ENCODE data around the gene WDR88.
"Not testable (repeated sequence)": the region's sequence is repeated elsewhere in the genome, so short reads cannot be mapped to it uniquely, and the experiment has no call there.

The WDR88 gene

GRCh38 chr19:33171916-33172359 is 40.0 kb downstream of the WDR88 start:
- DNase-seq (ENCODE audit: low read depth), result no peak

DNA sequence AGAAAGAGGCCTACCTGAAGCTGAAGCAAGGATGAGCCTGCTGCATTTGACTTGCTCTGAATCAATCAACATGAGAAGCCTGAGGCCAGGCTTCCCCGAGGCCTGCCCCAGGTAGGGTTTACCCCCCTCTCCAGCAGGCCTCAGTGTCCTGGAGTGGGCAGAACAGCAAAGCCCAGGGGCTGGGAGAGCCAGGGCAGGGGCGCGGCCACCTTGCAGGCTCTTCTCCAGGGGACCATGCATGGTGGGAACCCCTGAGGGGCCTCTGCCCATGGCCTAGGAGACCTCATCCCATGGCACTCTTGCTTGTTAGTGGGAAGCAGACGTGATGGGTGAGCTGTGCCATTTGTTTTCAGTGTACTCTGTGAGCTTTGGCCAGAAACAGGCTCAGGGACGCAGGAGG is 42.3 kb downstream of the WDR88 start:
- DNase-seq (ENCODE audit: low read depth), result no peak

- no peak for DNase-seq (ENCODE audit: low read depth)
Measured at GRCh38 chr19:33175156-33175782, 43.4 kb downstream of the WDR88 start.

- DNase-seq (ENCODE audit: low read depth), result no peak
Measured at GRCh38 chr19:33175886-33176669, 44.2 kb downstream of the WDR88 start.

- DNase-seq (ENCODE audit: low read depth), result peak; percentile 100
Measured at GRCh38 chr19:33176670-33177416, 44.9 kb downstream of the WDR88 start.

- no peak for DNase-seq (ENCODE audit: low read depth)
Measured at GRCh38 chr19:33177417-33177979, 45.6 kb downstream of the WDR88 start.

DNA sequence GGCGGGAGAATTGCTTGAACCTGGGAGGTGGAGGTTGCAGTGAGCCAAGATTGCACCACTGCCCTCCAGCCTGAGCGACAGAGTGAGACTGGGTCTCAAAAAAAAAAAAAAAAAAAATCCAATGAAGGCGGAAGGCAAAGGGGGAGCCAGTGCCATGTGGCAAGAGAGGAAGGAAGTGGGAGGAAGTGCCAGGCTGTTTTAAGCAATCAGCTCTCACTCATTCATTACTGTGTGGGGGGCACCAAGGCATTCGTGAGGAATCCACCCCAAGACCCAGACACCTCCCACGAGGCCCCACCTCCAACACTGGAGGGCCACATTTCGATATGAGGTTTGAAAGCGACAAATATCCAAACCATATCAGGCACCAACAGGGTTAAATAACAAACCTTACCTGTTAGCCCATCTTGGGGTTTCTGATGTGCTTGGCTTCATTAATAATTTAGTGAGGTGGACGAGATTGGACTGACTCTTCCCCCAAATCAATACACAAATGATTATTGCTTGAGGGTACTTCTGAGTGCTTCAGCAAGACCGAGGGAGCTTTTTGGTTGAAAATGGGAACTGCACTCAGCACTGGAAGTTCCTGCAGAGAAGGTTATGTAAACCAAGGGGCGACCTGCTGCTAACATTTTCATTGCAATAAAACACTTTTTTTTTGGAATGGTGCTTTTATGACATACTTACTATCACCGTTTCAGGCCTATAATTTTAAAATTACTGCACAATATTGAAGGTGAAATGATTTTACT is 54.7 kb downstream of the WDR88 start:
- DNase-seq (ENCODE audit: low read depth), result no peak

DNA sequence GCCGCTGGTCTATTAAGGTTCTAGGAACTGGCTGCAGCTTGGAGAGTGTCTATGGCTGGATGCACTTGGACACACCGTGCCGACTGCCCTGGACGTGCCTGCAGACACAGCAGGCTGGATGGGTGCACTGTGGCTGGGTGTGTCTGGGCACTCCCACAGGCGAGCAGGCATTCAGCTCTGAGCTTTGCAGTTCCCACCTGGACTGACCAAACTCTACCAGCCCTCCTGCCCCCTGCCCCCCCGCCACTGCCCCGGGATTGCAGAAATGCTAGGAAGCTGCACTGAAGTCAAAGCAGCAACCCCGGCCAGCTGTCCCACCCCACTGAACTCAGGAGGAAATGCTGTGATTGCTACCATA is 55.2 kb downstream of the WDR88 start:
- no peak for DNase-seq (ENCODE audit: low read depth)

DNA sequence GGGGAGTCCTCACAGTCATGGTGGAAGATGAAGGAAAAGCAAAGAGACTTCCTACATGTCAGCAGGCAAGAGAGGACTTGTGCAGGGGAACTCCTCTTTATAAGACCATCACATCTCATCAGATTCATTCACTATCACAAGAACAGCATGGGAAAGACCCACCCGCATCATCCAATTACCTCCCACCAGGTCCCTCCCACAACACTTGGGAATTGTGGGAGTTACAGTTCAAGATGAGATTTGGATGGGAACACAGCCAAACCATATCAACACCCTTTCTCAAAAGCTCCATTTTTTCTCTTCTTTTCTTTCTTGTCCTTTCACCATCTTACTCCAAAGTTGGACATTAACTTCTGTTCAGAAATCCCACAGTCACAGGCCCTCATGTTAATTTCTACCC is 57.5 kb downstream of the WDR88 start:
- no peak for DNase-seq (ENCODE audit: low read depth)

GRCh38 chr19:33191092-33191491 is 59.2 kb downstream of the WDR88 start:
- DNase-seq (ENCODE audit: low read depth), result not testable (repeated sequence)

DNA sequence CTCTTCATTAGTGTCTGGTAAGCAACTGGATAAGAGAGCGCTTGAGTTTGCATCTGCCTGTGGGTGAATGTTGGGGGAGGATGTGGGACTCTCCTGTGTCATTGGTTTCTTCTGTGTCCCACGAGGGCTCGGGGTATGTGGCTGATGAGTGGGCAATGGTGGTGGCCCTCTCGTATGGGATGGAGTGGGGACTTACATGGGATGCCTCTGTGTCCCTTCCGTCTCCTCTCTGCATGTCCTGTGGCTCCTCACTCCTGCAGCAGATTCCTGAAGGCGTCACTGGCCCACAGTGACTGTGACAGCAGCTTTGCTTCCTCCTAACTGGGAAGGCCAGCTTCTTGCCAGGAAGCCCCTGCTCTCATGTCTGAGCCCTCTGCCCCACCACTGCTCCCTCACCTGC is 59.6 kb downstream of the WDR88 start:
- DNase-seq (ENCODE audit: low read depth), result no peak

- DNase-seq (ENCODE audit: low read depth), result no peak
Measured at GRCh38 chr19:33192010-33192409, 60.1 kb downstream of the WDR88 start.

DNA sequence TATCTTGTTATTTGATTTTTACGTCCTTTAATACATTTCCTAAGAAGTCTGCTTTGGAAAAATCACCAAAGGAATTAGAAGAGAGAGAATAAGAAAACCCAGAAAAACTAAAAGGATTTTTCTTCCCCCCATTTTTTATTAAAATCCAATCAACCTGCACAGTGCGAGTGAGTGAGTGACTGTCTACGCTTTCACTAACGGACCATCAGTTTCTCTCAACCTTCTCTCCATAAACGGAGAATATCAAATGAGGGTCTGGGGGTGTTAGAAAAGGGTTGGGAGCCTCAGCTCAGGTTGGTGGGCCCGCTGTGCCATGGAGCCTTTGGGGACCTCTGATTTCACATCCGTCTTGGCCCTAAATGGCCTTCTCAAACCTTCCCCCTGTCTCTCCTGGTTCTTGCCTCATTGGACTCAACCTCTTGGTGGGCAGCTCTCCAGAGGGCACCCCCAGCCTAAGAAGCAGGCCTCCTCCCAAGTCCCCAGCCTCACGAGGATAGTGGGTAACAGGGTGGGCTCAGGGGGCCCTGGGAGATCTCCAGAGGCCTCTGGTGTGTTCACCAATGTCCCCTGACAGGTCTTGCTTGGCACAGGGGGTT is 61.5 kb downstream of the WDR88 start:
- DNase-seq (ENCODE audit: low read depth), result no peak

DNA sequence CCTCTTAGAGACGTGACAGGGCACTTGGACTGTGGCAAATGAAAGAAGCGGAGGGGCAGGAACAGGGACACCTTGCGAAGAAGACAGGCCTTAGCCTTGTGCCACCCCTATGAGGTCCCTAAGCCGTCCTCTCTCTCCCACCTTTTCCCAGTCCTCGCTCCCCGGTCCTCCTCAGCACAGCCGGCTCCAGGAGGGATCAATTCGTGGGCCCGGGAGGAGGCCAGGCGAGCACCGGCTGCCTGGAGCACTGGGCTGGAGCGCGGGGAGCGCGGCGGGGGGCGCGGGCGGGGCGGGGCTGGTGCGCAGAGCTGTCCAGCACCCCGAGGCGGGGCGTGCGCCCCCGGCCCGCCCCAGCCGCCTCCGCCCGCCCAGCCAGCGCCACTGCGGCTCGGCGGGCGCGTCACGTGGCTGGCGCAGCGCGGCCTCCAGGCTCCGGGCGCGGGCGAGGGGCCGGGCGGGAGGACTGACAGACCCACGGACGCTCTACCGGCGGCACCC is 62.0 kb downstream of the WDR88 start, which contains the start of gene LRP3:
Gene LRP3 (plus strand): TSS at position 466 of the 498 bp plus-strand sequence. CDS start 456 bp downstream, outside the sequence.
- DNase-seq (ENCODE audit: low read depth), result no peak

DNA sequence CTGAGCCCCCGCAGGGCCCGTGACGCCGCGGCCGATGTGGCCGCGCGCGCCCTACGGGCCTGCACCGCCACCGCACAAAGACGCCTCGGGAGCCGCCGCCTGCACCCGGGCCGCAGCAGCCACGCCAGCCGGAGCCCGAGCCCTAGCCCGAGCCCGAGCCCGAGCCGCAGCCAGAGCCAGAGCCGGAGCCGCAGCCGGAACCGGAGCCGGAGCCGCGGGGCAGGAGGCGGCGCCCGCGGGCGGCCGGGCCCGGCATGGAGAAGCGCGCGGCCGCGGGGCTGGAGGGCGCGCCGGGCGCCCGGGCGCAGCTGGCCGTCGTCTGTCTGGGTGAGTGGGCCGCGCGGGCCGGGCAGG is 62.6 kb downstream of the WDR88 start:
- DNase-seq (ENCODE audit: low read depth), result no peak

DNA sequence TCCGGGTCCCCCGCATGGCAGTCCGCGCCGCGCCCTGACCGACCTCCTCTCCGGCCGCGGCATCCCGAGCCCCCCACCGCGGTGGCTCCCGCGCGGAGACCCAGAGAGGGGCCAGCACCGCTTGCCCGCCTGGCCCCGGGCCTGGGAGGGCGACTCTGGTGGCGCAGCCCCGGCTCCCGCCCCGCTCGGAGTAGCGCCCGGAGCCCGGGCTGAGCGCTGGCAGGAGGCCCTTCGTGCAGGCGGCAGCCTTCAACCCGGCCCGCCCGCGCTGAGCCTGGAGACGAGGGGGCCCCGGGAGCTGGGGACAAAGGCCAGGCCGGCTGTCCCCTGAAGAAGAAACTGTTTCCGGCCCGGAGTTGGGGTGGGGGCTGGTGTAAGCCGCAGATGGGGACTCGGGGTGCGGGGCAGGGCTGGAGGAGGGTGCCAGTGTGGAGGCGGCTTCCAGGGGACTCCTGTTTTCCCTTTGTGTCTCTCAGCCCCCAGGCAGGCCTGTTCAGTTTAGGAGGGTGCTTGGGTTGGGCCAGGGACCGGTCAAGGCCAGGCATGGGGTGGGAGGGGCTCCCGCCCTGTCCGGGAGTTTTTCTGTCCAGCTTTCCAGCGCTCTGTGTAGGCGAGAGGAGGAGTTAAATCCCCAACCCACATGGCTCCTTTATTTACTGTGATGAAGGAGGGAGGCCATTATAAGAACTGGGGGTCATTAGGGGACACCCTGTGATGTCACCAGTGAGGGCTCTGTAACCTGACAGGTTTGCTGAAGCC is 63.2 kb downstream of the WDR88 start:
- DNase-seq (ENCODE audit: low read depth), result no peak

DNA sequence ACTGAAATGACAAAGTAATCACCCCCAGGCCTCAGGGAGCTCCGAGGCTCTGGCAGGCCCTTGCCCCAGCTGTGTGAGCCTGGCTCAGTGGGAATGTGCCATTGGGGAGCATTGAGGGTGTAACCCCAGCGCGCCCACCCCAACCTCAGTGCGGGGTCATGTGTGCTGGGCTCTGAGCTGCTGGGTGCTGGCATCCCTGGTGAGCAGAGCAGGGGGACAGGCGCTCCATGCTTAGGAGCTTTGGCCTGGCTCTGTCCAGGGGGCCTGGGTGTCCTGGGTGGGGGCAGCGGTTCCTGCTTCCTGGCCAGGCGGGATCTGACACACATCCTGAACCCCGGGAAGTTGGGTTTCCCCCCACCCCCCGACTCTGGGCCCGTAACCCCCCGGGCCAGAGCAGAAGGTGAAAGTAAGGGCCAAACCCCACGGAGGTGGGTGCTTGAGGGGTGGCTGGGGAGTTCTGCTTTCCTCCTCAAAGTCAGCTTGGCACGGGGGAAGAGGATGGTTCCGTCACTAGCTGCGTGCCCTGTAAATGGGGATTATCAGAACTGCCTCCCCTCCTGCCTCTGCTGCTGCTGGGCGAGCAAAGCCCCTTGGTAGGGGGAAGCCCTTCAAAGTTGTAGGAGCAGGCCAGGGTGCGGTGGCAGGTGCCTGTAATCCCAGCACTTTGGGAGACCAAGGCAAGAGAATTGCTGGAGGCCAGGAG is 63.9 kb downstream of the WDR88 start:
- DNase-seq (ENCODE audit: low read depth), result no peak

- DNase-seq (ENCODE audit: low read depth), result no peak
Measured at GRCh38 chr19:33196446-33197193, 64.7 kb downstream of the WDR88 start.

- DNase-seq (ENCODE audit: low read depth), result no peak
Measured at GRCh38 chr19:33197591-33198000, 65.7 kb downstream of the WDR88 start.
